Astrocyte of the spinal cord (primary cell): ENCODE measurements around the gene UGT3A2.

Experiments
- DNase-seq: peaks from one replicate; pipeline ENCODE4 v3.0.0; 2011; ENCODE audit warnings: low read depth, low spot score
- H3K4me3 ChIP-seq: 2 replicates; pipeline ENCODE4 v1.5.1; 2011; ENCODE audit warnings: low read depth, mild to moderate bottlenecking, low read length, moderate library complexity
- CTCF ChIP-seq: IDR thresholded peaks from 2 replicates; pipeline ENCODE4 v1.5.1; 2012; ENCODE audit warnings: low read depth, mild to moderate bottlenecking, low read length, inconsistent platforms
- in situ Hi-C: cut with HindIII; loops from 2 replicates; pipeline ENCODE4 v1.10.0; 2017; ENCODE audit warnings: low sequenced_read_pairs

Gene UGT3A2

GRCh38 chr5:35996076-35996475 is 70.6 kb downstream of the UGT3A2 start:
- no peak for DNase-seq
- TF ChIP-seq CTCF: no peak
- in situ Hi-C loops: no loop called here
- no peak overlapping the region for H3K4me3 ChIP-seq

DNA sequence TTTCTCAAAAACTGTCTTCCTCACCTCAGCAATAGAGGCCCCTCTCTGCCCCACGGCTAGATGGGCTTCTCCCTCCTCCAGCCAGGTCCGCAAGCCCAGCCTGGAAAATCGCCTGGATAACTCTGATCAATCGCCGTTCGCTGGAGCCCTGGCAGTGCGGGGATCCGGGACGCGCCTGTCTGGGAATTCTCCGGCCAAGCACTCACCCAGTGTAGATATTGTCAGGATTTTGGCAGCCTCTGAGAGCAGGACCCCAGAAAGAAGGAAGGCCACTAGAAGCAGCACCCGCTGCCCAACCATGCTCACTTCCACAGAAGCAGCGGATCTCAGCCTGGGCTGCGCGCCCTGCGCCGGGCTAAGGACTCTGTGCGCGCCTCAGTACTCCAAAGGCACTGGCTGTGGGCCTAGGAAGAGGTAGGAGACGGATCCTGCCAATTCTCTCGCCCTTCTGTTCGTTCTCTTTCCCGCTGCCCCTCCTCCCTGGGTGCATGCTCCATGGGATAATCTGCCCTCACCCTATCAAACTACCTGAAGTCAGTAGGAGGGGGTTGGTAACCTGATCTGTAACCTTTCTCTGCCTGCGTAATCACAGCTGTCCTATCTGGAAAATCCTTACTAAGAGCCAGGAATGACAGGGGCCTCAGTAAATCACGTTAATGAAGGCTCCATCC is 75.6 kb downstream of the UGT3A2 start, which contains the start of gene UGT3A1:
Gene UGT3A1 (minus strand): TSS at position 450 of the 671 bp plus-strand sequence. CDS start 150 bp downstream, at position 300.
- in situ Hi-C loops: no loop called here
- no peak within 1 kb of the TSS for H3K4me3 ChIP-seq
- TF ChIP-seq CTCF: no peak
- DNase-seq: no peak

DNA sequence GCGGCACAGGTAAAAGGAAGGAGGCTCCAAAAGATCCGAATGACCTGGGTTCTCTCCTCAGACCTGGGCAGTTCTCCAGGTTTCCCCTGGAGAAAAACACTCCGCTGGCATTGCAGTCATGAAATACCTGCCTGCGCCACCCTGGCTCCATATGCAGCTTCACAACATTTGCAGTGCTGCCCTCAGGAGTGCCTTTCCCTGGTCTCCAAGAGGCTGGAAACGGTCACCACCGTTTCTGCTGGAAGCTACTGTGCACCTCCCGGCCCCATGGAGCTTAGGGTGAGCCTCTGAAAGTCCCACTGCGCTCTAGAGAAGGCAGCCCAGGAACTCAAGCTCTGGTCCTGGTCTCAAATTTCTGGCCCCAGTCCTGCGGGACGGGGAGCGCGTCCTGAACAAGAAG is 76.2 kb downstream of the UGT3A2 start:
- in situ Hi-C loops: no loop called here
- DNase-seq: no peak
- H3K4me3 ChIP-seq: no peak overlapping the region
- TF ChIP-seq CTCF: no peak

DNA sequence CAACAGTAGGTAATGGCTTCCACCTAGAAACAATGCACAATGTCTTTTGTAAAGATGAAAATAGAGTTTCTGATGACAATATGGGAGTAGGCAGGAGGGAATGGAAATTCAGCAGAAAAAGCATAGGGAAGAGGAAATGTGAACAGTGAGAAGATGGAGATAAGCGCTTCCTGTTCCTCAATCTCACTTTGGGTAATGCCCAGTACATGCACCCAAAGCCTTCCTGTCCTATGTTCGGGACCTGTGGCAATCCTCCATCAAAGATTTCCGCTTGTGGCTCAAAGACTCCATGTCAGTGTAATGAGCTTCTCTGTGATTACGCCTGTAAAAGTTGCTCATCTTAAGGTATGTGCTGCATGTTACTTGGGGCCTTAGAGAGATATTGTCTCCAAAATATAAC is 78.2 kb downstream of the UGT3A2 start:
- in situ Hi-C loops: no loop called here
- TF ChIP-seq CTCF: no peak
- H3K4me3 ChIP-seq: no peak overlapping the region
- no peak for DNase-seq

GRCh38 chr5:35987776-35988175 is 78.9 kb downstream of the UGT3A2 start:
- no peak for TF ChIP-seq CTCF
- in situ Hi-C loops: no loop called here
- no peak for DNase-seq
- H3K4me3 ChIP-seq: no peak overlapping the region
